22Rv1 (cell line): ENCODE measurements around the gene TPI1.

Experiments
- H3K27ac ChIP-seq: fragments of 450-650 bp; 2 replicates; pipeline ENCODE4 v1.5.1; 2017
- ZFX ChIP-seq: fragments of 450-650 bp; IDR thresholded peaks from 2 replicates; pipeline ENCODE4 v1.6.1; 2017; ENCODE audit warnings: antibody characterized with exemption, borderline replicate concordance
- TF ChIP-seq, protein P1 (sequence below): fragments of 450-650 bp; IDR thresholded peaks from 2 replicates; pipeline ENCODE4 v1.5.1; 2017; ENCODE audit warnings: mild to moderate bottlenecking

TPI1 gene

DNA sequence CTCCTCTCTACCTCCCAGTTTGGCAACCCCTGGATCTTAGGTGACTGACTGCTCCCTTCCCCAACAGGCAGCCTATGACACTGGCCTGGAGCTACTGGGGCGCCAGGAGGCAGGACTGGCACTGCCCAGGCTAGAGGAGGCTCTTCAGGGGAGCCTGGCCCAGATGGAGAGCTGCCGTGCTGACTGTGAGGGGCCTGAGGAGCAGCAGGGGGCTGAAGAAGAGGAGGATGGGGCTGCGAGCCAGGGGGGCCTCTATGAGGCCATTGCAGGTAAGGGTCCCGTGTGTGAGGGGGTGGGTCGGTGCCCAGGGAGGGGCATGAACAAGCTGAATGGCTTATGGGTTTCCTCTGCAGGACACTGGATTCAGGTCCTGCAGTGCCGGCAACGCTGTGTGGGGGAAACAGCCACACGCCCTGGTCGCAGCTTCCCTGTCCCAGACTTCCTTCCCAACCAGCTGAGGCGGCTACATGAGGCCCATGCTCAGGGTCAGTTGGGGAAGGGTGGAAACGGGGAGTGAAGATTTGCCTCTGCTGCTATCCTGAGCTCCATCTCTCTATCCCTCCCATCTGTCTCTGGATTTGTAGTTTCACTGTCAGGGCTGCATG is 36.9 kb upstream of the TPI1 start:
- peak overlapping the region; percentile 92 for H3K27ac ChIP-seq

DNA sequence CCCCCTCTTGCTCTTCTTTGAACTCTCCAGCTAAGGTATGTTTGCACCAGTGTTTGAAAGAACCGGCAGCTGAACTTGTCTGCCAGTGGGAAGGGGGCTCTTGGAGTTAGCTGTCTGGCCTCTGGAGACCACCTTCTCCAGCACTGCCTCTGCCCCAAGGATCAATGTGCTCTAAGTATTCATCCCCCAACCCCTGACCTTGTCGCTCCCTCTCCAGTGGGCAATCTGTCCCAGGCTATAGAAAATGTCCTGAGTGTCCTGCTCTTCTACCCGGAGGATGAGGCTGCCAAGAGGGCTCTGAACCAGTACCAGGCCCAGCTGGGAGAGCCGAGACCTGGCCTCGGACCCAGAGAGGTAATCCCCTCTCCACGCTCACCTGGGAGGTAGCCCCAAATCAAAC is 36.3 kb upstream of the TPI1 start:
- peak overlapping the region; percentile 92 for H3K27ac ChIP-seq
- TF ChIP-seq, protein P1, sequence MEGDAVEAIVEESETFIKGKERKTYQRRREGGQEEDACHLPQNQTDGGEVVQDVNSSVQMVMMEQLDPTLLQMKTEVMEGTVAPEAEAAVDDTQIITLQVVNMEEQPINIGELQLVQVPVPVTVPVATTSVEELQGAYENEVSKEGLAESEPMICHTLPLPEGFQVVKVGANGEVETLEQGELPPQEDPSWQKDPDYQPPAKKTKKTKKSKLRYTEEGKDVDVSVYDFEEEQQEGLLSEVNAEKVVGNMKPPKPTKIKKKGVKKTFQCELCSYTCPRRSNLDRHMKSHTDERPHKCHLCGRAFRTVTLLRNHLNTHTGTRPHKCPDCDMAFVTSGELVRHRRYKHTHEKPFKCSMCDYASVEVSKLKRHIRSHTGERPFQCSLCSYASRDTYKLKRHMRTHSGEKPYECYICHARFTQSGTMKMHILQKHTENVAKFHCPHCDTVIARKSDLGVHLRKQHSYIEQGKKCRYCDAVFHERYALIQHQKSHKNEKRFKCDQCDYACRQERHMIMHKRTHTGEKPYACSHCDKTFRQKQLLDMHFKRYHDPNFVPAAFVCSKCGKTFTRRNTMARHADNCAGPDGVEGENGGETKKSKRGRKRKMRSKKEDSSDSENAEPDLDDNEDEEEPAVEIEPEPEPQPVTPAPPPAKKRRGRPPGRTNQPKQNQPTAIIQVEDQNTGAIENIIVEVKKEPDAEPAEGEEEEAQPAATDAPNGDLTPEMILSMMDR, result no peak
- TF ChIP-seq ZFX, result no peak

More for the DNA sequence above, 36.9 kb upstream of the TPI1 start:
- TF ChIP-seq ZFX, result no peak
- TF ChIP-seq, protein P1, result no peak

DNA sequence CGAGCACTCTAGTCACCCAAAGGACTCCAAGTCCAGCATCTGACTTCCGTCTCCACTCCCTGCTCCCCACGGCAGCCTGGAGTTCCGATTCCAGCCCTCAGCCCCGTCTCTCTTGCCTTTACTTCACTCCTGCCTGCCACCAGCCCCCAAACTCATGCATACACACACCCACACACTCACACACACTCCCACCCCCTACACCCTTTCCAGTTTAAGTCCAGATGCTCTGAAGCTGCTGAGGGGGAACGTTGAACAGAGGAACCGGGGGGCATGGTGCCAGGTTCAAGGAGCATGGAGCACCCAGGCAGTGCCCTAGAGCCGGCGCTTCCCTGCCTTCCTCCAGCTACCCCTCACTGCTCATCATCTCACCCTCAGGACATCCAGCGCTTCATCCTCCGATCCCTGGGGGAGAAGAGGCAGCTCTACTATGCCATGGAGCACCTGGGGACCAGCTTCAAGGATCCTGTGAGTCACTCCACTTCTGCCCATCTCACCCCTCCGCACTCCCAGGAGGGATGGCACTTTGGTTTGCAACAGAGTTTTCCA is 35.8 kb upstream of the TPI1 start:
- H3K27ac ChIP-seq, result peak overlapping the region; percentile 26; the same call in 1 of the 2 replicates
- no peak for TF ChIP-seq ZFX
- TF ChIP-seq, protein P1, result no peak

DNA sequence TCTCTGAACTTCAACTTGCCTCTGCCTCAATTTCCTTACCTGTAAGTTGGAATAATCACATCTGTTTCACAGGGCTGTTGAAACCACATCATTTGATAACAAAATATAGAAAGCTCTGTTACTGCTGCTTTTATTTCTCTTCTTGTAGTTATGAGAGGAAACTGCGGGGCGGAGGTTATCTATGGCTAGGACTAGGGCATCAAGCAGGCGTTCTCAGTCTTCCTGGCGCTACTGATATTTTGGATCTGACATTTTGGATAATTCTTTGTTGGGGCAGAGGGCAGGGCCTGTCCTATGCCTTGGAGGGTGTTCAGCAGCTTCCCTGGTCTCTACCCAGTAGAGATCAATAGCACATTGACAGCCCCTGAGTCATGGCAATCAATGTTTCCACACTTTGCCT is 35.2 kb upstream of the TPI1 start:
- peak overlapping the region; percentile 26; the same call in 1 of the 2 replicates for H3K27ac ChIP-seq
- TF ChIP-seq, protein P1, result no peak
- no peak for TF ChIP-seq ZFX

DNA sequence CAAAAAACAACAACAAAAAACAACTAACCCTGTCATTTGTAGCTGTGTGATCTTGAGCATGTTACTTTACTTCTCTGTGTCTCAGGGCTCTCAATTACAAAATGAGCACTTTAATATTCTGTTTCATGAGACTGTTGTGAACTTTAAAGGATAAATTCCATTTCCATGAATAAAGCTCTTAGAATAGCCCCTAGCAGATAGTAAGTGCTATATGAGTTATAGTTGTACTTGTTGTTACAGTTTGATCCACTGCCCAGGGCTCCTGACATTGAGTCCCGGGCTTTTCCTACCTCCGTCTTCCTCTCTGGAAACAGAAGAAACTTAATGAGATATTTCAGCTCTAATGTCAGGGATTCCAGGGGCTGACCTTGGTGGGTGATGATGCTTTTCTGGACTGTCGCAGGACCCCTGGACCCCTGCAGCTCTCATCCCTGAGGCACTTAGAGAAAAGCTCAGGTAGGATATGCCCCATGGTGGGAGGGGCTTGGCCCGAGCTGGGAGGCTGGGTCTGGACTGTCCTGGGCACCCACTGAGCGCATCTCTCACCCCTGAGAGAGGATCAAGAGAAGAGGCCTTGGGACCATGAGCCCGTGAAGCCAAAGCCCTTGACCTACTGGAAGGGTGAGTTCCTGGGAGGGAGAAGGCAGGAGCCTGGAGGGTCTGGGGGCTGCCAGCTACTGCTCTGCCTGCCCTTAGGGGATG is 34.0 kb upstream of the TPI1 start:
- peak overlapping the region; percentile 25; the same call in 1 of the 2 replicates for H3K27ac ChIP-seq
- TF ChIP-seq, protein P1, result no peak
- no peak for TF ChIP-seq ZFX

DNA sequence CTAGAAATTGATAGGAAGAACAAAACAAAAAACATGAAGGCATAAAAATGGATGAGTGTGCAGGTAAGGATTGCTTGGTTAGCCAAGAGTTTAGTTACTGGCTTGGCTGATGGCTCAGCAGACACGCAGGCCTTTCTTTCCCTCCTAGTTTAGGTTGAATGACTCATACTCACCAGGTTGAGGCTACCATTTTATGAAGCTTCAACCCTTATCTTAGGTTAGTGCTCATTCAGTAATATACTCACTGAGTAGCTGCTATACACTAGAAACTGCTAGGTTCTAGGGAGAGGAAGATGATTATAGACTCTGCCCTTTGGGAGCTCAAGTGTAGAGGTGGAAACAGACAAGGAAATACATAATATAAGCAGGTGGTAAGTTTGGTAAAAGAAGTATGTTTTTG is 33.1 kb upstream of the TPI1 start:
- TF ChIP-seq ZFX, result no peak
- TF ChIP-seq, protein P1, result no peak
- H3K27ac ChIP-seq, result peak overlapping the region; percentile 25

DNA sequence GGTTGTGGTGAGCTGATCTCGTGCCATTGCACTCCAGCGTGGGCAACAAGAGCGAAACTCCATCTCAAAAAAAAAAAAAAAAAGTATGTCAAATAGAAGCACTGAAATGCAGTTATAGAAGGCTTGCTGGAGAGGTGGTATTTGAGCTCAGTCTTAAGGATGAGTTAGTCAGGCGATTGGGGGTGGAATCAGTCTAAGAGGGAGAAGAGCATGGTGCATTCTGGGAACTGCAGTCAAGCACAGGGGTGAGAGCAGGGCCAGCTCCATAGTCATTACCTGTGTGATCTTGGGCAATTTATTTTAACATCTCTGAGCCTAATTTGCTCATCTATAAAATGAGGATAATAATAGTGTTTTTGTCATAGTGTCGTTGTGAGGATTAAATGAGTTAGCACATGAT is 32.5 kb upstream of the TPI1 start:
- H3K27ac ChIP-seq, result peak overlapping the region; percentile 25
- TF ChIP-seq ZFX, result no peak
